ENCODE data around the gene CDHR1.

DNA sequence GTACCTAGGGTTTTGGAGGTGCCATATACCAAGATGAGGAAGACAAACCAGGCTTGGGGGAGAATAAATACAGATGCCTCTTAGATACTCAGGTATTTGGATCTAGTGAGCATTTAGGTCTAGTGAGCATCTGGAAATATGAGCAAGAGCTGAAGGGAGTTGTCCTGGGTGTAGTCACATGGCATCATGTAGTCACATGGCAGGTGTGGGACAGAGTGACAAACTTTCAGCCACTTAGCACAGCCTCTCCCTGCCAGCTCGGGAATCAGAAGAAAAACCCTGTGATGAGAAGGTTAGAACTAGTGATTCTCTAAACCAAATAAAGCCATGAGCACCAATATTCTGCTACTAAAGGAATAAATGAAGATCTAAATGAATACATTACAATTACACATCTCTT, 74.8 kb downstream of the CDHR1 start:
- TF ChIP-seq POLR2A (IDR thresholded peaks at IDR 0.05; ENCODE audit: low read depth, low read length): no peak
- TF ChIP-seq SPI1 (IDR thresholded peaks at IDR 0.05; ENCODE audit: low read depth, low read length): no peak
- no peak for TF ChIP-seq POLR2AphosphoS5 (IDR thresholded peaks at IDR 0.05; ENCODE audit: low read depth, low read length)
- TF ChIP-seq TAF1 (IDR thresholded peaks at IDR 0.05; ENCODE audit: low read depth, low read length): no peak
- TF ChIP-seq PAX5 (IDR thresholded peaks at IDR 0.05; ENCODE audit: insufficient read depth, low read length, severe bottlenecking): no peak

All from GM12891 (cell line).